Measurements from ENCODE around the gene CPLANE2.

Gene CPLANE2

GRCh38 chr1:16276302-16277030 is 39.5 kb upstream of the CPLANE2 start:
- ATAC-seq (ENCODE audit: low read depth) (no peak), DNase-seq (ENCODE audit: low spot score) (no peak)
- Histone ChIP-seq H3K9me3 (ENCODE audit: severe bottlenecking) (no peaks in the 10 kb centered on the region), H3K27ac (ENCODE audit: poor library complexity, severe bottlenecking) (no peak overlapping the region), H3K4me1 (ENCODE audit: insufficient read depth, poor library complexity, severe bottlenecking) (no peaks in the 10 kb centered on the region), H3K27me3 (ENCODE audit: insufficient read depth, poor library complexity, severe bottlenecking) (no peaks in the 10 kb centered on the region), H3K36me3 (ENCODE audit: low read depth) (0 out of 2 replicates have a peak, but pooled peaks cover 3% of the 10 kb centered on the region), H3K4me3 (ENCODE audit: severe bottlenecking) (no peak overlapping the region)
- TF ChIP-seq CTCF (IDR thresholded peaks at IDR 0.05; ENCODE audit: poor library complexity, severe bottlenecking), result no peak

DNA sequence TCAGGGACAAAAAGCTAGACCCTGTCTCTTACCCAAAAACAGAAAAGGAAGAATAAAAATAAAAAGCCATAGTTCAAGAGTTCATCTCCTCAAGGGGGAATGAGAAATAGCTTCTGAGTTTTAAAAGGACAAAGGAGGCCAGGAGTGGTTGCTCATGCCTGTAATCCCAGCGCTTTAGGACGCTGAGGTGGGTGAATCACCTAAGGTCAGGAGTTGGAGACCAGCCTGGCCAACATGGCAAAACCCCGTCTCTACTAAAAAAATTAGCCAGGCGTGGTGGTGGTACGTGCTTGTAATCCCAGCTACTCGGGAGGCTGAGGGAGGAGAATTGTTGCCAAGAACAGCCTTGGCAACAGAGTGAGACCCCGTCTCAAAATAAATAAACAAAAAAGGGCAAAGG is 38.6 kb upstream of the CPLANE2 start:
- ATAC-seq (ENCODE audit: low read depth) (no peak), DNase-seq (ENCODE audit: low spot score) (no peak)
- no peaks in the 10 kb centered on the region for H3K4me1 ChIP-seq (ENCODE audit: insufficient read depth, poor library complexity, severe bottlenecking)
- H3K9me3 ChIP-seq (ENCODE audit: severe bottlenecking), result no peaks in the 10 kb centered on the region
- H3K4me3 ChIP-seq (ENCODE audit: severe bottlenecking), result no peak overlapping the region
- H3K36me3 ChIP-seq (ENCODE audit: low read depth), result 0 out of 2 replicates have a peak, but pooled peaks cover 3% of the 10 kb centered on the region
- TF ChIP-seq CTCF (IDR thresholded peaks at IDR 0.05; ENCODE audit: poor library complexity, severe bottlenecking), result no peak
- H3K27me3 ChIP-seq (ENCODE audit: insufficient read depth, poor library complexity, severe bottlenecking), result no peaks in the 10 kb centered on the region
- no peak overlapping the region for H3K27ac ChIP-seq (ENCODE audit: poor library complexity, severe bottlenecking)

DNA sequence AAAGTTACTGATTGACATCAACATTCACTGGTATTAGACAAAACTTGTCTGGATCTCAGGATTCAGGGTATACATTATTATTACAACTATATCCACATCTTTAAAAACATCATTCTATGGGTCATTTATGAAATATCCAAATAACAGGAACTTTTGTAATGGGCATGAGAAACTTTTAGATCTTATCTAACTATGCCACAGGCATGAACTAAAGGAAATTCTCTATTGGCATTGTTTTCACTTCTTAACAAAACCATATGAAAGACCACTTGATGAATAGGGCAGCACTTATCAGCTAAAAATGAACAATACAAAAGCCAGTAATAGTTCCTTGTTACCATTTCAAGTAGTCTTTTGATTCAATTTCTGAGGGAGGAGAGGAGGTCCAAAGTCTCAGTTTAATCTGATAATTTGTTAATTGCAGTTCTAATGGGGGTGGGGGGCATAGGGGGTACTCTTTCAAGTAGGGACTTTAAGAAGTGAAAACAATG is 30.8 kb upstream of the CPLANE2 start:
- TF ChIP-seq CTCF (IDR thresholded peaks at IDR 0.05; ENCODE audit: poor library complexity, severe bottlenecking), result no peak
- H3K27me3 ChIP-seq (ENCODE audit: insufficient read depth, poor library complexity, severe bottlenecking), result no peaks in the 10 kb centered on the region

GRCh38 chr1:16266411-16267118 is 29.6 kb upstream of the CPLANE2 start:
- H3K4me3 ChIP-seq (ENCODE audit: severe bottlenecking), result no peak overlapping the region
- H3K27ac ChIP-seq (ENCODE audit: poor library complexity, severe bottlenecking), result no peak overlapping the region
- no peaks in the 10 kb centered on the region for H3K4me1 ChIP-seq (ENCODE audit: insufficient read depth, poor library complexity, severe bottlenecking)
- no peaks in the 10 kb centered on the region for H3K27me3 ChIP-seq (ENCODE audit: insufficient read depth, poor library complexity, severe bottlenecking)
- no peaks in the 10 kb centered on the region for H3K9me3 ChIP-seq (ENCODE audit: severe bottlenecking)
- no peak for TF ChIP-seq CTCF (IDR thresholded peaks at IDR 0.05; ENCODE audit: poor library complexity, severe bottlenecking)
- no peak for ATAC-seq (ENCODE audit: low read depth)
- DNase-seq (ENCODE audit: low spot score), result no peak
- no peaks in the 10 kb centered on the region for H3K36me3 ChIP-seq (ENCODE audit: low read depth)

More for the DNA sequence above, 30.8 kb upstream of the CPLANE2 start:
- Histone ChIP-seq H3K4me3 (ENCODE audit: severe bottlenecking) (no peak overlapping the region), H3K36me3 (ENCODE audit: low read depth) (no peaks in the 10 kb centered on the region), H3K9me3 (ENCODE audit: severe bottlenecking) (no peaks in the 10 kb centered on the region), H3K4me1 (ENCODE audit: insufficient read depth, poor library complexity, severe bottlenecking) (no peaks in the 10 kb centered on the region), H3K27ac (ENCODE audit: poor library complexity, severe bottlenecking) (no peak overlapping the region)
- ATAC-seq (ENCODE audit: low read depth), result no peak
- DNase-seq (ENCODE audit: low spot score), result no peak
